SK-N-SH (cell line): ENCODE measurements around the gene CYP4F3.

Experiments used
- CHD2 ChIP-seq: fragments of 150-350 bp; IDR thresholded peaks from 2 replicates; pipeline ENCODE4 v1.6.1; 2018; ENCODE audit warnings: low read length; ENCODE audit not compliant: partially characterized antibody
- CTCF ChIP-seq: fragments of 200-600 bp; sonication (generic); IDR thresholded peaks from 2 replicates; pipeline ENCODE4 v1.6.1; 2017; ENCODE audit warnings: antibody characterized with exemption, mild to moderate bottlenecking, moderate library complexity
- EP300 ChIP-seq, 2 experiments: IDR thresholded peaks; 2 replicates each; pipeline versions ENCODE4 v1.4.0 to v1.6.1; 2012; ENCODE audit warnings: borderline replicate concordance in 1 of 2, low read depth in 1 of 2, low read length in 1 of 2
- MXI1 ChIP-seq: IDR thresholded peaks from 2 replicates; pipeline ENCODE4 v1.6.1; 2012; ENCODE audit warnings: mild to moderate bottlenecking, low read depth, low read length, improper control_type of control experiment

- TF ChIP-seq CHD2 (no peak), CTCF (no peak), MXI1 (no peak), EP300 (IDR thresholded peaks at IDR 0.05; ENCODE audit: borderline replicate concordance in 1 of 2, low read depth in 1 of 2, low read length in 1 of 2) (no peak)
These were observed 31.3 kb downstream of the CYP4F3 start for GRCh38 chr19:15671891-15672579.
